GM23338 (cell line): ENCODE measurements around the gene ZBTB7A. TPM values are rescaled to one million over a fixed set of nuclear protein-coding genes. Genes with fewer than 3 reads are reported as not detected.

ENCODE experiments used
- ATAC-seq: fragments of 200-7000 bp; cut with Tn5 transposase; 3 replicates; pipeline ENCODE4 v1.9.1; 2020
- DNase-seq: peaks from one replicate; pipeline ENCODE4 v3.0.0-alpha.2; 2015; ENCODE audit warnings: low spot score
- H2AFZ ChIP-seq: fragments of 200-600 bp; sonication (generic); 2 replicates; pipeline ENCODE4 v1.8.0; 2016; ENCODE audit warnings: antibody characterized with exemption, mild to moderate bottlenecking, moderate library complexity
- H3F3A ChIP-seq: fragments of 200-600 bp; sonication (generic); replicated peaks from 2 replicates; pipeline ENCODE4 v1.8.0; 2017; ENCODE audit warnings: antibody characterized with exemption, mixed run types, low read depth
- H3K27ac ChIP-seq: fragments of 200-600 bp; sonication (generic); 2 replicates; pipeline ENCODE4 v1.6.1; 2016; ENCODE audit warnings: low read depth
- H3K27me3 ChIP-seq: fragments of 200-600 bp; sonication (generic); 2 replicates; pipeline ENCODE4 v1.8.0; 2016; ENCODE audit warnings: mild to moderate bottlenecking, mixed run types, moderate library complexity; ENCODE audit not compliant: insufficient read depth
- H3K36me3 ChIP-seq: fragments of 200-600 bp; sonication (generic); 2 replicates; pipeline ENCODE4 v1.8.0; 2016; ENCODE audit warnings: mild to moderate bottlenecking; ENCODE audit not compliant: insufficient read depth
- H3K4me1 ChIP-seq: fragments of 200-600 bp; sonication (generic); 2 replicates; pipeline ENCODE4 v1.8.0; 2016; ENCODE audit warnings: mild to moderate bottlenecking, moderate library complexity; ENCODE audit not compliant: insufficient read depth
- H3K4me2 ChIP-seq: fragments of 200-600 bp; sonication (generic); 2 replicates; pipeline ENCODE4 v1.7.1; 2017; ENCODE audit warnings: mixed run types
- H3K4me3 ChIP-seq: fragments of 200-600 bp; sonication (generic); 2 replicates; pipeline ENCODE4 v1.6.1; 2016; ENCODE audit warnings: mixed run types
- H3K79me2 ChIP-seq: fragments of 200-600 bp; sonication (generic); replicated peaks from 2 replicates; pipeline ENCODE4 v1.8.0; 2017; ENCODE audit warnings: mild to moderate bottlenecking; ENCODE audit not compliant: insufficient read depth
- H3K9me2 ChIP-seq: fragments of 200-600 bp; sonication (generic); 2 replicates; pipeline ENCODE4 v1.8.0; 2017; ENCODE audit not compliant: insufficient read depth
- H4K20me1 ChIP-seq: fragments of 200-600 bp; sonication (generic); replicated peaks from 2 replicates; pipeline ENCODE4 v1.8.0; 2017; ENCODE audit warnings: mild to moderate bottlenecking; ENCODE audit not compliant: insufficient read depth
- H3K27ac Mint-ChIP-seq: 2 replicates; pipeline ENCODE4 v1.8.0; 2020; ENCODE audit warnings: inconsistent platforms, mild to moderate bottlenecking, moderate library complexity, mixed read lengths
- H3K27me3 Mint-ChIP-seq: 3 replicates; pipeline ENCODE4 v1.8.0; 2022; ENCODE audit warnings: low read depth, mild to moderate bottlenecking, moderate library complexity, mixed read lengths, inconsistent platforms; ENCODE audit not compliant: insufficient read depth, poor library complexity
- H3K36me3 Mint-ChIP-seq: 3 replicates; pipeline ENCODE4 v1.8.0; 2021; ENCODE audit warnings: low read depth, mild to moderate bottlenecking, inconsistent platforms, moderate library complexity, mixed read lengths
- H3K4me1 Mint-ChIP-seq: 3 replicates; pipeline ENCODE4 v1.8.0; 2020; ENCODE audit warnings: mild to moderate bottlenecking, inconsistent platforms, mixed read lengths
- H3K4me3 Mint-ChIP-seq: 3 replicates; pipeline ENCODE4 v1.8.0; 2021; ENCODE audit warnings: moderate library complexity, mild to moderate bottlenecking, inconsistent platforms, mixed read lengths
- H3K9me3 Mint-ChIP-seq: 3 replicates; pipeline ENCODE4 v1.8.0; 2020; ENCODE audit warnings: moderate library complexity, mild to moderate bottlenecking, inconsistent platforms, mixed read lengths
- CREB1 ChIP-seq: fragments of 250-450 bp; sonication (Bioruptor Pico); IDR thresholded peaks from 2 replicates; pipeline ENCODE4 v1.5.0; 2020; ENCODE audit warnings: low read depth, mild to moderate bottlenecking, moderate library complexity
- EZH2 ChIP-seq: fragments of 200-600 bp; sonication (generic); IDR thresholded peaks from one replicate; pipeline ENCODE4 v1.8.0; 2017; ENCODE audit warnings: antibody characterized with exemption, mild to moderate bottlenecking, low read depth; ENCODE audit not compliant: unreplicated experiment
- EZH2phosphoT487 ChIP-seq: fragments of 200-600 bp; sonication (generic); IDR thresholded peaks from one replicate; pipeline ENCODE4 v1.8.1; 2018; ENCODE audit warnings: antibody characterized with exemption; ENCODE audit not compliant: unreplicated experiment
- JUNB ChIP-seq: IDR thresholded peaks from one replicate; pipeline ENCODE4 v1.6.1; 2016; ENCODE audit warnings: antibody characterized with exemption; ENCODE audit not compliant: unreplicated experiment
- NANOG ChIP-seq: IDR thresholded peaks from 2 replicates; pipeline ENCODE4 v1.6.1; 2016; ENCODE audit warnings: antibody characterized with exemption, borderline replicate concordance
- POLR2AphosphoS5 ChIP-seq: IDR thresholded peaks from 2 replicates; pipeline ENCODE4 v1.6.1; 2016; ENCODE audit warnings: antibody characterized with exemption, low read depth
- STAT1 ChIP-seq: IDR thresholded peaks from one replicate; pipeline ENCODE4 v1.6.1; 2016; ENCODE audit warnings: antibody characterized with exemption; ENCODE audit not compliant: unreplicated experiment
- ZNF114 ChIP-seq: fragments of 250-450 bp; sonication (Bioruptor Pico); IDR thresholded peaks from 2 replicates; pipeline ENCODE4 v1.5.0; 2020; ENCODE audit warnings: mild to moderate bottlenecking, moderate library complexity
- ZNF331 ChIP-seq: fragments of 250-450 bp; sonication (Bioruptor Pico); IDR thresholded peaks from 2 replicates; pipeline ENCODE4 v1.5.0; 2020; ENCODE audit warnings: low read depth, mild to moderate bottlenecking, moderate library complexity
- polyA plus RNA-seq: library from polyadenylated mRNA; unstranded; fragments of >200 nt; fragmentation: Nextera tagmentation; extraction: Ambion mirVana; gene quantifications from 2 replicates; pipeline ENCODE4 v1.2.1, GENCODE V29; 2016
- total RNA-seq: library from RNA; depleted of rRNA; stranded (reverse); fragments of >200 nt; shearing (Covaris generic); gene quantifications from 2 replicates; pipeline ENCODE4 v1.2.3, GENCODE V29; 2014
- TF ChIP-seq, protein P1 (sequence below): IDR thresholded peaks from one replicate; pipeline ENCODE4 v1.6.1; 2018; ENCODE audit warnings: antibody characterized with exemption; ENCODE audit not compliant: unreplicated experiment
- TF ChIP-seq, protein P2 (sequence below), 2 experiments: fragments of 200-600 bp in 1 of 2; sonication (generic) in 1 of 2; conservative IDR thresholded peaks; 2 replicates each; pipeline versions ENCODE4 v1.5.1 to v1.6.1; 2016 to 2017; ENCODE audit warnings: antibody characterized with exemption in 2 of 2, low read depth in 2 of 2, mild to moderate bottlenecking in 2 of 2, moderate library complexity in 1 of 2
- TF ChIP-seq, protein P3 (sequence below): IDR thresholded peaks from 2 replicates; pipeline ENCODE4 v1.6.1; 2016; ENCODE audit warnings: antibody characterized with exemption
- TF ChIP-seq, protein P4 (sequence below): fragments of 250-450 bp; sonication (Bioruptor Pico); IDR thresholded peaks from 2 replicates; pipeline ENCODE4 v1.5.0; 2020; ENCODE audit warnings: mild to moderate bottlenecking, moderate library complexity

Gene ZBTB7A
- total and polyA plus RNA-seq, 2 experiments from 2014 or later, result 9.5 to 35.0 TPM

DNA sequence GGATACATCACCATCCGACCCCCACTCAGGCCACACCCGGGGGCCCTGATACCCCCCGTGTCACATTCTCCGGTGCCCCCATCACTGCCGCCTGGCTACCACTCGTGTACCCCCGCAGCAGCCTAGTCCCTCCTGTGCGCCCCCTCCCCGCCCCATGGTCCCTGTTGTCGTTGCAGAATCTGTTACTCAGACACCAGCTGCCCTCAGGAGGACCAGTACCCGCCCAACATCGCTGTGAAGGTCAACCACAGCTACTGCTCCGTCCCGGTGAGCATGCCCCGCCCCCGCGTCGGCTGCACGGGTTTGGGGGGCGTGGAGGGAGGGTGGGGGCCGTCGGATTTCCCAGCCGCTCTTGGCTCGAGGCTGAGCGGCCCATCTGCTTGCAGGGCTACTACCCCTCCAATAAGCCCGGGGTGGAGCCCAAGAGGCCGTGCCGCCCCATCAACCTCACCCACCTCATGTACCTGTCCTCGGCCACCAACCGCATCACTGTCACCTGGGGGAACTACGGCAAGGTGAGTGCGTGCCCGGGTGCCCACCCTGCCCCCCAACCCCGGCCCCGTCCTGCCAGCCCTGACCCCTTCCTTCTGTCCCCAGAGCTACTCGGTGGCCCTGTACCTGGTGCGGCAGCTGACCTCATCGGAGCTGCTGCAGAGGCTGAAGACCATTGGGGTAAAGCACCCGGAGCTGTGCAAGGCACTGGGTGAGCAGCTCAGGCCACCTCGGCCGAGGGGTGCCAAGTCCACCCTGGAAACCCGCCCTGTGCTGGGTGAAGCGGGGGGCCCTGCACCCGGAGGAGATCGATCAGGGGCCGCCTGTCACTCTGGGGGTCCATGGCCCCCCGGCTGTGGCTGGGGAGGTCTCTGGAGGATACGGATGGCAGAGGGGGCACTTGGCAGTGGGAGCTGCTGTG, 38.1 kb downstream of the ZBTB7A start:
- no peaks in the 10 kb centered on the region for H3K9me3 Mint-ChIP-seq
- Histone ChIP-seq H2AFZ (no peak overlapping the region), H3K27ac (no peak overlapping the region), H3K4me1 (no peaks in the 10 kb centered on the region), H3K79me2 (no peaks in the 10 kb centered on the region), H3K9me2 (no peaks in the 10 kb centered on the region), H3K4me3 (no peak overlapping the region), H3K36me3 (no peaks in the 10 kb centered on the region; the same call in 1 of the 2 replicates), H3K4me2 (no peak overlapping the region), H4K20me1 (no peaks in the 10 kb centered on the region; the same call in 1 of the 2 replicates), H3F3A (no peaks in the 10 kb centered on the region), H3K27me3 (no peaks in the 10 kb centered on the region)
- no peaks in the 10 kb centered on the region for H3K27me3 Mint-ChIP-seq
- ATAC-seq (no peak), DNase-seq (no peak)
- H3K27ac Mint-ChIP-seq, result no peak overlapping the region
- H3K36me3 Mint-ChIP-seq, result peaks cover 34% of the 10 kb centered on the region
- no peaks in the 10 kb centered on the region for H3K4me1 Mint-ChIP-seq
- H3K4me3 Mint-ChIP-seq, result no peak overlapping the region
- TF ChIP-seq ZNF331 (CRISPR knock-in tag), result no peak
- TF ChIP-seq, protein P1, sequence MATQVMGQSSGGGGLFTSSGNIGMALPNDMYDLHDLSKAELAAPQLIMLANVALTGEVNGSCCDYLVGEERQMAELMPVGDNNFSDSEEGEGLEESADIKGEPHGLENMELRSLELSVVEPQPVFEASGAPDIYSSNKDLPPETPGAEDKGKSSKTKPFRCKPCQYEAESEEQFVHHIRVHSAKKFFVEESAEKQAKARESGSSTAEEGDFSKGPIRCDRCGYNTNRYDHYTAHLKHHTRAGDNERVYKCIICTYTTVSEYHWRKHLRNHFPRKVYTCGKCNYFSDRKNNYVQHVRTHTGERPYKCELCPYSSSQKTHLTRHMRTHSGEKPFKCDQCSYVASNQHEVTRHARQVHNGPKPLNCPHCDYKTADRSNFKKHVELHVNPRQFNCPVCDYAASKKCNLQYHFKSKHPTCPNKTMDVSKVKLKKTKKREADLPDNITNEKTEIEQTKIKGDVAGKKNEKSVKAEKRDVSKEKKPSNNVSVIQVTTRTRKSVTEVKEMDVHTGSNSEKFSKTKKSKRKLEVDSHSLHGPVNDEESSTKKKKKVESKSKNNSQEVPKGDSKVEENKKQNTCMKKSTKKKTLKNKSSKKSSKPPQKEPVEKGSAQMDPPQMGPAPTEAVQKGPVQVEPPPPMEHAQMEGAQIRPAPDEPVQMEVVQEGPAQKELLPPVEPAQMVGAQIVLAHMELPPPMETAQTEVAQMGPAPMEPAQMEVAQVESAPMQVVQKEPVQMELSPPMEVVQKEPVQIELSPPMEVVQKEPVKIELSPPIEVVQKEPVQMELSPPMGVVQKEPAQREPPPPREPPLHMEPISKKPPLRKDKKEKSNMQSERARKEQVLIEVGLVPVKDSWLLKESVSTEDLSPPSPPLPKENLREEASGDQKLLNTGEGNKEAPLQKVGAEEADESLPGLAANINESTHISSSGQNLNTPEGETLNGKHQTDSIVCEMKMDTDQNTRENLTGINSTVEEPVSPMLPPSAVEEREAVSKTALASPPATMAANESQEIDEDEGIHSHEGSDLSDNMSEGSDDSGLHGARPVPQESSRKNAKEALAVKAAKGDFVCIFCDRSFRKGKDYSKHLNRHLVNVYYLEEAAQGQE, result no peak
- TF ChIP-seq, protein P2, sequence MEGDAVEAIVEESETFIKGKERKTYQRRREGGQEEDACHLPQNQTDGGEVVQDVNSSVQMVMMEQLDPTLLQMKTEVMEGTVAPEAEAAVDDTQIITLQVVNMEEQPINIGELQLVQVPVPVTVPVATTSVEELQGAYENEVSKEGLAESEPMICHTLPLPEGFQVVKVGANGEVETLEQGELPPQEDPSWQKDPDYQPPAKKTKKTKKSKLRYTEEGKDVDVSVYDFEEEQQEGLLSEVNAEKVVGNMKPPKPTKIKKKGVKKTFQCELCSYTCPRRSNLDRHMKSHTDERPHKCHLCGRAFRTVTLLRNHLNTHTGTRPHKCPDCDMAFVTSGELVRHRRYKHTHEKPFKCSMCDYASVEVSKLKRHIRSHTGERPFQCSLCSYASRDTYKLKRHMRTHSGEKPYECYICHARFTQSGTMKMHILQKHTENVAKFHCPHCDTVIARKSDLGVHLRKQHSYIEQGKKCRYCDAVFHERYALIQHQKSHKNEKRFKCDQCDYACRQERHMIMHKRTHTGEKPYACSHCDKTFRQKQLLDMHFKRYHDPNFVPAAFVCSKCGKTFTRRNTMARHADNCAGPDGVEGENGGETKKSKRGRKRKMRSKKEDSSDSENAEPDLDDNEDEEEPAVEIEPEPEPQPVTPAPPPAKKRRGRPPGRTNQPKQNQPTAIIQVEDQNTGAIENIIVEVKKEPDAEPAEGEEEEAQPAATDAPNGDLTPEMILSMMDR (conservative IDR thresholded peaks at IDR 0.05; ENCODE audit: low read depth in 2 of 2), result no peak
- no peak for TF ChIP-seq JUNB
- TF ChIP-seq, protein P3, sequence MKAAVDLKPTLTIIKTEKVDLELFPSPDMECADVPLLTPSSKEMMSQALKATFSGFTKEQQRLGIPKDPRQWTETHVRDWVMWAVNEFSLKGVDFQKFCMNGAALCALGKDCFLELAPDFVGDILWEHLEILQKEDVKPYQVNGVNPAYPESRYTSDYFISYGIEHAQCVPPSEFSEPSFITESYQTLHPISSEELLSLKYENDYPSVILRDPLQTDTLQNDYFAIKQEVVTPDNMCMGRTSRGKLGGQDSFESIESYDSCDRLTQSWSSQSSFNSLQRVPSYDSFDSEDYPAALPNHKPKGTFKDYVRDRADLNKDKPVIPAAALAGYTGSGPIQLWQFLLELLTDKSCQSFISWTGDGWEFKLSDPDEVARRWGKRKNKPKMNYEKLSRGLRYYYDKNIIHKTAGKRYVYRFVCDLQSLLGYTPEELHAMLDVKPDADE, result no peak
- TF ChIP-seq NANOG, result no peak
- TF ChIP-seq STAT1, result no peak
- TF ChIP-seq POLR2AphosphoS5, result no peak
- TF ChIP-seq ZNF114 (CRISPR knock-in tag), result no peak
- TF ChIP-seq CREB1 (CRISPR knock-in tag), result no peak
- TF ChIP-seq, protein P4, sequence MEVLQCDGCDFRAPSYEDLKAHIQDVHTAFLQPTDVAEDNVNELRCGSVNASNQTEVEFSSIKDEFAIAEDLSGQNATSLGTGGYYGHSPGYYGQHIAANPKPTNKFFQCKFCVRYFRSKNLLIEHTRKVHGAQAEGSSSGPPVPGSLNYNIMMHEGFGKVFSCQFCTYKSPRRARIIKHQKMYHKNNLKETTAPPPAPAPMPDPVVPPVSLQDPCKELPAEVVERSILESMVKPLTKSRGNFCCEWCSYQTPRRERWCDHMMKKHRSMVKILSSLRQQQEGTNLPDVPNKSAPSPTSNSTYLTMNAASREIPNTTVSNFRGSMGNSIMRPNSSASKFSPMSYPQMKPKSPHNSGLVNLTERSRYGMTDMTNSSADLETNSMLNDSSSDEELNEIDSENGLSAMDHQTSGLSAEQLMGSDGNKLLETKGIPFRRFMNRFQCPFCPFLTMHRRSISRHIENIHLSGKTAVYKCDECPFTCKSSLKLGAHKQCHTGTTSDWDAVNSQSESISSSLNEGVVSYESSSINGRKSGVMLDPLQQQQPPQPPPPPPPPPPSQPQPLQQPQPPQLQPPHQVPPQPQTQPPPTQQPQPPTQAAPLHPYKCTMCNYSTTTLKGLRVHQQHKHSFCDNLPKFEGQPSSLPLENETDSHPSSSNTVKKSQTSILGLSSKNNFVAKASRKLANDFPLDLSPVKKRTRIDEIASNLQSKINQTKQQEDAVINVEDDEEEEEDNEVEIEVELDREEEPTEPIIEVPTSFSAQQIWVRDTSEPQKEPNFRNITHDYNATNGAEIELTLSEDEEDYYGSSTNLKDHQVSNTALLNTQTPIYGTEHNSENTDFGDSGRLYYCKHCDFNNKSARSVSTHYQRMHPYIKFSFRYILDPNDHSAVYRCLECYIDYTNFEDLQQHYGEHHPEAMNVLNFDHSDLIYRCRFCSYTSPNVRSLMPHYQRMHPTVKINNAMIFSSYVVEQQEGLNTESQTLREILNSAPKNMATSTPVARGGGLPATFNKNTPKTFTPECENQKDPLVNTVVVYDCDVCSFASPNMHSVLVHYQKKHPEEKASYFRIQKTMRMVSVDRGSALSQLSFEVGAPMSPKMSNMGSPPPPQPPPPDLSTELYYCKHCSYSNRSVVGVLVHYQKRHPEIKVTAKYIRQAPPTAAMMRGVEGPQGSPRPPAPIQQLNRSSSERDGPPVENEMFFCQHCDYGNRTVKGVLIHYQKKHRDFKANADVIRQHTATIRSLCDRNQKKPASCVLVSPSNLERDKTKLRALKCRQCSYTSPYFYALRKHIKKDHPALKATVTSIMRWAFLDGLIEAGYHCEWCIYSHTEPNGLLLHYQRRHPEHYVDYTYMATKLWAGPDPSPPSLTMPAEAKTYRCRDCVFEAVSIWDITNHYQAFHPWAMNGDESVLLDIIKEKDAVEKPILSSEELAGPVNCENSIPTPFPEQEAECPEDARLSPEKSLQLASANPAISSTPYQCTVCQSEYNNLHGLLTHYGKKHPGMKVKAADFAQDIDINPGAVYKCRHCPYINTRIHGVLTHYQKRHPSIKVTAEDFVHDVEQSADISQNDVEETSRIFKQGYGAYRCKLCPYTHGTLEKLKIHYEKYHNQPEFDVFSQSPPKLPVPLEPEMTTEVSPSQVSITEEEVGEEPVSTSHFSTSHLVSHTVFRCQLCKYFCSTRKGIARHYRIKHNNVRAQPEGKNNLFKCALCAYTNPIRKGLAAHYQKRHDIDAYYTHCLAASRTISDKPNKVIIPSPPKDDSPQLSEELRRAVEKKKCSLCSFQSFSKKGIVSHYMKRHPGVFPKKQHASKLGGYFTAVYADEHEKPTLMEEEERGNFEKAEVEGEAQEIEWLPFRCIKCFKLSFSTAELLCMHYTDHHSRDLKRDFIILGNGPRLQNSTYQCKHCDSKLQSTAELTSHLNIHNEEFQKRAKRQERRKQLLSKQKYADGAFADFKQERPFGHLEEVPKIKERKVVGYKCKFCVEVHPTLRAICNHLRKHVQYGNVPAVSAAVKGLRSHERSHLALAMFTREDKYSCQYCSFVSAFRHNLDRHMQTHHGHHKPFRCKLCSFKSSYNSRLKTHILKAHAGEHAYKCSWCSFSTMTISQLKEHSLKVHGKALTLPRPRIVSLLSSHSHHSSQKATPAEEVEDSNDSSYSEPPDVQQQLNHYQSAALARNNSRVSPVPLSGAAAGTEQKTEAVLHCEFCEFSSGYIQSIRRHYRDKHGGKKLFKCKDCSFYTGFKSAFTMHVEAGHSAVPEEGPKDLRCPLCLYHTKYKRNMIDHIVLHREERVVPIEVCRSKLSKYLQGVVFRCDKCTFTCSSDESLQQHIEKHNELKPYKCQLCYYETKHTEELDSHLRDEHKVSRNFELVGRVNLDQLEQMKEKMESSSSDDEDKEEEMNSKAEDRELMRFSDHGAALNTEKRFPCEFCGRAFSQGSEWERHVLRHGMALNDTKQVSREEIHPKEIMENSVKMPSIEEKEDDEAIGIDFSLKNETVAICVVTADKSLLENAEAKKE (CRISPR knock-in tag), result no peak
- TF ChIP-seq EZH2phosphoT487, result no peak
- TF ChIP-seq EZH2, result no peak
